Activated CD4-positive, alpha-beta T cell treated with anti-CD3 and anti-CD28 coated beads for 24 hours (primary cell): ENCODE results near the gene AGAP5.

Source experiments
- DNase-seq, 2 donors: peaks; one replicate each; pipeline ENCODE4 v3.0.0-alpha.2; 2020; ENCODE audit warnings: low read depth in 2 of 2

AGAP5 gene

GRCh38 chr10:73625884-73626752 is 71.8 kb downstream of the AGAP5 start:
- peak; percentile 84 to 87 for DNase-seq

GRCh38 chr10:73625004-73625883 is 72.7 kb downstream of the AGAP5 start:
- DNase-seq: no peak
